ENCODE data around the gene SAFB.
"Not testable (repeated sequence)": the region's sequence is repeated elsewhere in the genome, so short reads cannot be mapped to it uniquely, and the experiment has no call there.

Gene SAFB

GRCh38 chr19:5595129-5595528 lies 27.8 kb upstream of the SAFB start:
- DNase-seq (ENCODE audit: low read depth in 2 of 2) = no peak

GRCh38 chr19:5595745-5596144 lies 27.1 kb upstream of the SAFB start:
- no peak for DNase-seq (ENCODE audit: low read depth in 2 of 2)

GRCh38 chr19:5600797-5601196 lies 22.1 kb upstream of the SAFB start:
- no peak for DNase-seq (ENCODE audit: low read depth in 2 of 2)

GRCh38 chr19:5603626-5604025 lies 19.3 kb upstream of the SAFB start:
- no peak for DNase-seq (ENCODE audit: low read depth in 2 of 2)

- no peak for DNase-seq (ENCODE audit: low read depth in 2 of 2)
Measured at GRCh38 chr19:5605362-5605761, 17.5 kb upstream of the SAFB start.

- no peak for DNase-seq (ENCODE audit: low read depth in 2 of 2)
Measured at GRCh38 chr19:5607318-5608275, 15.3 kb upstream of the SAFB start.

- no peak for DNase-seq (ENCODE audit: low read depth in 2 of 2)
Measured at GRCh38 chr19:5608291-5608690, 14.6 kb upstream of the SAFB start.

GRCh38 chr19:5608766-5609165 lies 14.1 kb upstream of the SAFB start:
- not testable (repeated sequence) for DNase-seq (ENCODE audit: low read depth in 2 of 2)

GRCh38 chr19:5609881-5610448 lies 12.9 kb upstream of the SAFB start:
- no peak for DNase-seq (ENCODE audit: low read depth in 2 of 2)

GRCh38 chr19:5612891-5613865 lies 9.7 kb upstream of the SAFB start:
- DNase-seq (ENCODE audit: low read depth in 2 of 2) = no peak

GRCh38 chr19:5615756-5616327 lies 7.0 kb upstream of the SAFB start:
- no peak for DNase-seq (ENCODE audit: low read depth in 2 of 2)

- DNase-seq (ENCODE audit: low read depth in 2 of 2) = no peak
Measured at GRCh38 chr19:5617080-5617479, 5.8 kb upstream of the SAFB start.

- no peak for DNase-seq (ENCODE audit: low read depth in 2 of 2)
Measured at GRCh38 chr19:5618591-5618990, 4.3 kb upstream of the SAFB start.

GRCh38 chr19:5619946-5620345 lies 2.9 kb upstream of the SAFB start:
- DNase-seq (ENCODE audit: low read depth in 2 of 2) = no peak

- DNase-seq (ENCODE audit: low read depth in 2 of 2) = no peak
Measured at GRCh38 chr19:5621311-5621944, 1.5 kb upstream of the SAFB start.

GRCh38 chr19:5621945-5622464 lies 878 bp upstream of the SAFB start:
- peak in 1 of 2 donors; percentile 8 for DNase-seq (ENCODE audit: low read depth in 2 of 2)

- no peak for DNase-seq (ENCODE audit: low read depth in 2 of 2)
Measured at GRCh38 chr19:5623397-5624017, 624 bp downstream of the SAFB start.

GRCh38 chr19:5624018-5624663 lies 1.3 kb downstream of the SAFB start:
- no peak for DNase-seq (ENCODE audit: low read depth in 2 of 2)

- no peak for DNase-seq (ENCODE audit: low read depth in 2 of 2)
Measured at GRCh38 chr19:5624741-5625278, 1.9 kb downstream of the SAFB start.

- no peak for DNase-seq (ENCODE audit: low read depth in 2 of 2)
Measured at GRCh38 chr19:5625641-5626040, 2.8 kb downstream of the SAFB start.

Measured in stimulated activated CD4-positive, alpha-beta T cell treated with anti-CD3 and anti-CD28 coated beads, Interleukin-15, amount 100 ng/mL, for 48 hours (primary cell).